AG04450 (cell line): ENCODE data around the gene MUS81. TPM values are rescaled to one million over a fixed set of nuclear protein-coding genes. Genes with fewer than 3 reads are reported as not detected.

Experiments
- CTCF ChIA-PET: fragments of 300-600, 350-600 bp; formaldehyde crosslinking; extraction: SDS; loops from one replicate; lab custom pipeline; 2022; ENCODE audit warnings: antibody characterized with exemption, inconsistent platforms; lab: Charles Lee
- POLR2A ChIA-PET: fragments of 350-600 bp; formaldehyde crosslinking; extraction: SDS; loops from one replicate; lab custom pipeline; 2021; ENCODE audit warnings: antibody characterized with exemption, inconsistent platforms; lab: Yijun Ruan, JAX
- DNase-seq: peaks from one replicate; pipeline ENCODE4 v3.0.0-alpha.2; 2011; ENCODE audit warnings: low read depth, low spot score
- H3K27ac ChIP-seq: one replicate; pipeline ENCODE4 v1.5.1; 2012; ENCODE audit warnings: low read depth, low read length, control low read depth
- H3K27me3 ChIP-seq: one replicate; pipeline ENCODE4 v1.6.0; 2012; ENCODE audit warnings: low read length; ENCODE audit not compliant: control insufficient read depth, insufficient read depth
- H3K4me3 ChIP-seq: 2 replicates; pipeline ENCODE4 v1.5.1; 2011; ENCODE audit warnings: mild to moderate bottlenecking, low read depth, low read length, control low read depth
- H3K9me3 ChIP-seq: 2 replicates; pipeline ENCODE4 v1.5.1; 2012; ENCODE audit warnings: low read length; ENCODE audit not compliant: control insufficient read depth, insufficient read depth
- polyA plus RNA-seq: library from polyadenylated mRNA; depleted of rRNA; stranded (reverse); fragments of >200 nt; gene quantifications from 2 replicates; pipeline ENCODE4 v1.2.3, GENCODE V29; 2011
- TF ChIP-seq, protein P1 (sequence below): IDR thresholded peaks from 2 replicates; pipeline ENCODE4 v1.5.1; 2011; ENCODE audit warnings: low read depth, low read length, control low read depth, inconsistent platforms

MUS81 gene
- polyA plus RNA-seq, 1 experiment, result 23.8 TPM

GRCh38 chr11:65886826-65887722 lies 26.8 kb downstream of the MUS81 start:
- CTCF ChIA-PET, result interaction anchor here (0.7 to 8.9 kb wide), 10 partner anchors 8 to 158 kb away, joined by 3 to 157 read pairs (median 17); partner anchors contain the start of genes CFL1, CTSW, FOSL1 and MUS81
- no peak for DNase-seq
- no peaks in the 10 kb centered on the region for H3K9me3 ChIP-seq
- POLR2A ChIA-PET, result interaction anchor here (0.5 to 7.3 kb wide), 4 partner anchors 28 to 272 kb away, joined by 3 to 124 read pairs (median 35); partner anchors contain the start of genes CFL1 and MUS81
- no peaks in the 10 kb centered on the region for H3K27me3 ChIP-seq
- TF ChIP-seq, protein P1, sequence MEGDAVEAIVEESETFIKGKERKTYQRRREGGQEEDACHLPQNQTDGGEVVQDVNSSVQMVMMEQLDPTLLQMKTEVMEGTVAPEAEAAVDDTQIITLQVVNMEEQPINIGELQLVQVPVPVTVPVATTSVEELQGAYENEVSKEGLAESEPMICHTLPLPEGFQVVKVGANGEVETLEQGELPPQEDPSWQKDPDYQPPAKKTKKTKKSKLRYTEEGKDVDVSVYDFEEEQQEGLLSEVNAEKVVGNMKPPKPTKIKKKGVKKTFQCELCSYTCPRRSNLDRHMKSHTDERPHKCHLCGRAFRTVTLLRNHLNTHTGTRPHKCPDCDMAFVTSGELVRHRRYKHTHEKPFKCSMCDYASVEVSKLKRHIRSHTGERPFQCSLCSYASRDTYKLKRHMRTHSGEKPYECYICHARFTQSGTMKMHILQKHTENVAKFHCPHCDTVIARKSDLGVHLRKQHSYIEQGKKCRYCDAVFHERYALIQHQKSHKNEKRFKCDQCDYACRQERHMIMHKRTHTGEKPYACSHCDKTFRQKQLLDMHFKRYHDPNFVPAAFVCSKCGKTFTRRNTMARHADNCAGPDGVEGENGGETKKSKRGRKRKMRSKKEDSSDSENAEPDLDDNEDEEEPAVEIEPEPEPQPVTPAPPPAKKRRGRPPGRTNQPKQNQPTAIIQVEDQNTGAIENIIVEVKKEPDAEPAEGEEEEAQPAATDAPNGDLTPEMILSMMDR, result no peak
- H3K4me3 ChIP-seq, result peak overlapping the region; percentile 90
- H3K27ac ChIP-seq, result peak overlapping the region; percentile 81

DNA sequence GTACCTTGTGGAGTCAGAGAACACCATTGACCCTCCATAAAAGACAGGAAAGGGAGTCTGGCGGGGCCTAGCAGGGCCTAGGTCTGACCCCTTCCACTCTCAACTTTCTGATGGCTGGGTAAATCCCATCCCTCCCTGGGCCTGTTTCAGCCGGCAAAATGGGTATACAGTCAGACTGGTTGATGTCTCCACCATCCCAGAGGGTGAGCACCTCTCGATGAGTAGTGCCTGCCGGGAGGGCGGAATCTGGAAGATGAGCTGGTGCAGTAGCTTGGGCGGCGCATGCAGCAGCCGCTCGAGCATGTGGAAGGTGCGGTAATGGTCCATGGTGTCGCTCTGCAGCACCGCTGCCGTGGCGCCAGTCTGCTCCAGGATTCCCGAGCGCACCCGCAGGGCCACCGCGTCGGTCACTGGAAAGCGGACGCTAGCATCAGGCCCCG lies 27.5 kb downstream of the MUS81 start:
- DNase-seq, result no peak
- Histone ChIP-seq H3K9me3 (no peaks in the 10 kb centered on the region), H3K27me3 (no peaks in the 10 kb centered on the region), H3K27ac (peak overlapping the region; percentile 81), H3K4me3 (peak overlapping the region; percentile 90)
- TF ChIP-seq, protein P1, result no peak
- ChIA-PET POLR2A (interaction anchor here (0.6 to 7.3 kb wide), 17 partner anchors 10 to 273 kb away, joined by 3 to 153 read pairs (median 7); partner anchors contain the start of genes BANF1, CFL1, EIF1AD and FOSL1), CTCF (interaction anchor here (0.6 to 8.9 kb wide), 64 partner anchors 9 to 1299 kb away, joined by 3 to 157 read pairs (median 6); partner anchors contain the start of genes CFL1, CTSW, FOSL1 and KAT5)

- CTCF ChIA-PET, result interaction anchor here (0.6 to 8.9 kb wide), 66 partner anchors 9 to 1298 kb away, joined by 3 to 157 read pairs (median 6); partner anchors contain the start of genes CFL1, CTSW, FOSL1 and KAT5
These were observed 28.1 kb downstream of the MUS81 start, which contains the start of gene FIBP for GRCh38 chr11:65888163-65888814. Gene FIBP, minus strand, starts transcription at chr11:65888471. Its CDS starts 53 bp downstream, at chr11:65888418.

GRCh38 chr11:65890324-65891218 lies 30.3 kb downstream of the MUS81 start, which contains the start of gene CCDC85B:
Gene CCDC85B, plus strand, starts transcription at chr11:65890673. Its CDS starts 111 bp downstream, at chr11:65890784.
- DNase-seq, result peak; percentile 89
- TF ChIP-seq, protein P1, result no peak; the same call in 1 of the 2 replicates
- POLR2A ChIA-PET, result interaction anchor here (0.6 to 7.3 kb wide), 22 partner anchors 10 to 422 kb away, joined by 3 to 153 read pairs (median 5); partner anchors contain the start of genes BANF1, CFL1, EFEMP2 and EIF1AD

More at GRCh38 chr11:65888163-65888814, 28.1 kb downstream of the MUS81 start, which contains the start of gene FIBP:
- no peaks in the 10 kb centered on the region for H3K9me3 ChIP-seq
- H3K27ac ChIP-seq, result peak within 1 kb of the TSS; percentile 98
- POLR2A ChIA-PET, result interaction anchor here (0.5 to 7.3 kb wide), 21 partner anchors 10 to 273 kb away, joined by 3 to 153 read pairs (median 4); partner anchors contain the start of genes BANF1, CFL1, EIF1AD and FOSL1
- DNase-seq, result peak; percentile 94
- peak within 1 kb of the TSS; percentile 90 for H3K4me3 ChIP-seq
- no peaks in the 10 kb centered on the region for H3K27me3 ChIP-seq
- TF ChIP-seq, protein P1, result peak; percentile 74

More at GRCh38 chr11:65890324-65891218, 30.3 kb downstream of the MUS81 start, which contains the start of gene CCDC85B:
- CTCF ChIA-PET, result interaction anchor here (1.5 to 8.9 kb wide), 7 partner anchors 7 to 178 kb away, joined by 3 to 157 read pairs (median 30); partner anchors contain the start of genes CFL1, FOSL1 and MUS81
- Histone ChIP-seq H3K27me3 (no peaks in the 10 kb centered on the region), H3K27ac (peak within 1 kb of the TSS; percentile 98), H3K4me3 (peak within 1 kb of the TSS; percentile 72), H3K9me3 (no peaks in the 10 kb centered on the region)
